ENCODE data around the gene AP3S1. TPM values are rescaled to one million over a fixed set of nuclear protein-coding genes. Genes with fewer than 3 reads are reported as not detected.
"Not testable (repeated sequence)": the region's sequence is repeated elsewhere in the genome, so short reads cannot be mapped to it uniquely, and the experiment has no call there.

Gene AP3S1
- total RNA-seq, 1 donor from 2014 or later: 69.4 TPM

- intact Hi-C loops (cut with micrococcal nuclease): no loop called here
Observed at GRCh38 chr5:115820846-115821245, 20.9 kb upstream of the AP3S1 start.

GRCh38 chr5:115824983-115825382 lies 16.8 kb upstream of the AP3S1 start:
- intact Hi-C loops (cut with micrococcal nuclease): not testable (repeated sequence)

DNA sequence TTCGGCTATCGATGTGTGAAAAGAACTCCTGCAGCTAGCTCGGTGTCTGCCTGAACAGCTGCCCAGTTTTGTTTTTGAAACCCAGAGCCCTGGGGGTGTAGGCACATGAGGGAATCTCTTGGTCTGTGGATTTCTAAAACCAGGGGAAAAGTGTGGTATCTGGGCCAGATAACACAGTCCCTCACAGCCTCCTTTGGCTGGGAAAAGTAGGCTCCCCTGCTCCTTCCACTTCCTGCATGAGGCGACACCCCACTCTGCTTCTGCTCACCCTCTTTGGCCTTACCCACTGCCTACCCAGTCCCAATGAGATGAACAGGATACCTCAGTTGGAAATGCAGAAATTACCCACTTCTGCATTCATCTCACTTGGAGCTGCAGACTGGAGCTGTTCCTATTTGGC lies 15.8 kb upstream of the AP3S1 start:
- intact Hi-C loops (cut with micrococcal nuclease): no loop called here

- intact Hi-C loops (cut with micrococcal nuclease): no loop called here
Observed at GRCh38 chr5:115829913-115830312, 11.8 kb upstream of the AP3S1 start.

DNA sequence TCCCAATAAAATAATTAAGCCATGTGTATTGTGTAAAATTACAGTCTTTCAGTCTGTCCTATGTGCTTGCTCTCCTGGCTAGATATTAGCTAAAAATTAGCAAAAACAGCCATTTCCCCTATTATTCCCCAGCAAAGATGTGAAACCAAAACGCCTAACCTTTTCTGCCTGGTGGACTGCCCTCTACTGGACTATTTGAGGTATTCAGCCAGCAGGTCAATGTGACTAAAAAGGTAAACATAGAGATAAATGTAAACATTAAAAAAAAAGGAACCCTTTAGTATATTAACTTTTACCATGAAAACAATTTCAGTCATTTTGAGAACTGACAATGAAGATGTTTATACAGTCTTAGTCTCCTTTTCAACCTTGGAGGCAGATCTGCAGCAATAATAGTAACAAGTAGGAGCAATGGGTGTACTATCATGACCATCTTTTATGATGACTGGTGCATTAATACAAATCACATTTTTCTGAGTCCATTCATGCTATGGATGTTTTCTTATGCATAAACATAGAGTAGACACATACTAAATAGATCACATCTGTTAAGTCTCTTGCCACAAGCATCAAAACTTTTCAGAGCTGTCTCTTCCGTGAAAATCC lies 10.5 kb upstream of the AP3S1 start:
- intact Hi-C loops (cut with micrococcal nuclease): loop anchor here (1.0 kb wide), 2 partner anchors 8 to 197 kb away; no protein-coding TSS in a partner anchor

DNA sequence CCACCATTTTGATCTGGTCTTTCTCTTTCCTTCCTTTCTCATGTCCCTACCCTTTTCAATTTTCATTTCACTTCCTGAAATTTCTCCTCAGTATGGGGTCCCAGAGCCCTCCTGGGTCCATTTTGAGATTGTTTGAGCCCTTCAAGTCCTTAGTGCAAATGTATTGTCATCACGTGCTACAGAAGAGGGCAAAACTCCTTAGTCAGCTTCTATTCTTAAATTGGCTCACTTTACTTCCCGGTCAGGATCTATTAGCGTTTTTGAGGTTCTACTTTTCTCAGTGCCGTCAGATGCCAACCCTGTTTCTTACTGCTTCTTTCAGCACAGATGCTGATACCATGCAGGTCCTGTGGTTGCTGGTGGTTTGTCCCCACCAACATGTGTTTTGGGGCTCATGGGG lies 6.3 kb upstream of the AP3S1 start:
- intact Hi-C loops (cut with micrococcal nuclease): no loop called here

- intact Hi-C loops (cut with micrococcal nuclease): loop anchor here (1.0 kb wide), 2 partner anchors 8 to 205 kb away; no protein-coding TSS in a partner anchor
Observed at GRCh38 chr5:115838885-115839518, 2.7 kb upstream of the AP3S1 start.

GRCh38 chr5:115840873-115841272 lies 862 bp upstream of the AP3S1 start:
- intact Hi-C loops (cut with micrococcal nuclease): loop anchor here (1.0 to 10.0 kb wide), 8 partner anchors 215 to 734 kb away; partner anchors contain the start of genes CCDC112, COMMD10, FEM1C and SEMA6A

DNA sequence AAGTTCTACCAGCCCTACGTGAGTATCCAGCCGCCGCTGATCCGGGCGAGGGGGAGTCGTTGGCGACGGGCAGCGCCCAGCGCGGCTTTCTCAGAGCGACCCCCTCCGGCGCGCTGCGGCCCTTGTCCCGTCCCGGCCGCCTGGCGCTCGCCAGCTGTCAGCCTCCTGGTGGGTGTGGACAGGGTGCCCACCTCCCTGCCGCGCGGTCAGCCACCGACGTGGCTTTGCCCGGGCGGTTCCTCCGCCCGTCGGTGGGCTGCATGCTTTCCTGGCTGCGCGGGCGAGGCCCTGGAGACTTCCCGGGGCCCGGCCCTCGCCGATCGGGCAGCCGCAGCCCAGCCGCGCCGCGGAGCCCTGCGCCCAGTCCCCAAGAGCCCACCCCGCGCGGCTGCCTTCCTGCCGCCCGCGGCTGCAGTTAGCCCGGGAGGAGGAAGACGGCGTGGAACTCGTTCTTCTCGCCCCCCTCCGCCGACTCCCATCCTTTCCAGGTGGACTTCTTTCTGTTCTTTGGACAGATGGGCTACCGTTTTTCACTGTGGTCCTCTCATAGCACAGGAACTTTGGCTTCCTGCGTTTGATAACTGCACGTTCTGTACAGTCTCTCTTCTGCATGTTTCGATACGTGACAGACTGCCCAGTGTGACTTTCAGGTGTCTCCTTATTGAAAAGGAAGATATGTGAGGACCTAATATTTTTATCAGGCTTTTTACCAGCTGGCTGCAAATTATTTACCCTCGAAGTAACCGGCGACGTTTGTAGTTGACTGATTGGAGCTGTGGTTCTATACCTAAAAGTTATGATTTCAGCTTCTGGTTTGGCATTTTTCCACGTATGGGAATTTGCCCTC lies 577 bp downstream of the AP3S1 start:
- intact Hi-C loops (cut with micrococcal nuclease): loop anchor here (5.0 to 10.0 kb wide), 4 partner anchors 225 to 732 kb away; partner anchors contain the start of gene SEMA6A

- intact Hi-C loops (cut with micrococcal nuclease): loop anchor here (5.0 to 10.0 kb wide), 4 partner anchors 224 to 732 kb away; partner anchors contain the start of gene SEMA6A
Observed at GRCh38 chr5:115842952-115843351, 1.2 kb downstream of the AP3S1 start.

DNA sequence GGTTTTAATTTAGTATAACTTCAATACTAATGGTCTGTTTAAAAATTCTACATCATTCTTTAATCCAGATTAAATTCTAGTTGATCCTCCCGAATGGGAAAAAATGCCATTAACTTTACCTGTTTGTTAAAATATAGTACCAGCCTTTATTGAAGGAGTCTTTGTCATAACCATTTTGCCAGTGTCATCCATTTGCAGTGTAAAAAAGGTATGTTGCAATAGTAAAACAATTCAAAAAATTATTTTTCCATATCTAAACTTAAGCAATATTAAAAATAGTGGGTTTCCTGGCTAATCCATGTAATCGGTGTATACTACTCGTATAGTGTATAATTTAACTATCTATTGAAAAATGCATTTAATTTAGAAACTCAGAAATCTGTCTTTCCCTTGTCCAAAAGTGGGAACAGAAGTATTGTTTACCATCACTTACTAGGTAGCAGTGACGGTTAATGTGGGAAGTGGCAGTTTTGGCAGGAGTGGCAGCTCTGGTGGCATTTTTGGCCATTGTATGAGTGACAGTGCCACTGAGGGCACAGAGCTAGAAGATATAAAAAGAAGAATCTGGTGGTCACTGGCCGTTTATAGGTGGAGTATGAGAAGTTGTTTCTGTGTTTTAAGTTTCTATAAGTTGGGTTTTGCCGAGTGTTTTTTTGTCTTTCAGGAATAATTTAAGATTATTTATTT lies 1.9 kb downstream of the AP3S1 start:
- intact Hi-C loops (cut with micrococcal nuclease): loop anchor here (5.0 to 10.0 kb wide), 4 partner anchors 224 to 731 kb away; partner anchors contain the start of gene SEMA6A

GRCh38 chr5:115844321-115844817 lies 2.6 kb downstream of the AP3S1 start:
- intact Hi-C loops (cut with micrococcal nuclease): loop anchor here (5.0 to 10.0 kb wide), 4 partner anchors 223 to 730 kb away; partner anchors contain the start of gene SEMA6A

DNA sequence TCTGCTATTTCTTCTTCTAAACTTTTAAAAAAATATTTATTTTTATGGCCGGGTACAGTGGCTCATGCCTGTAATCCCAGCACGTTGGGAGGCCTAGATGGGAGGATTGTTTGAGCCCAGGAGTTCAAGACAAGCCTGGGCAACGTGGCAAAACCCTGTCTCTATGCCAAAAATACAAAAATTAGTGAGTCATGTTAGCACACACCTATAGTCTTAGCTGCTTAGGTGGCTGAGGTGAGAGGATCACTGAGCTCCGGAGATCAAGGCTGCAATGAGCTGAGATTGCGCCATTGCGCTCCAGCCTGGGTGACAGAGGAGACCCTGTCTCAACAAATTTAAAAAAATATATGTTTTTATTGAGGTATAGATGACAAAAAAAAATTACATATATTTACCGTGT lies 5.6 kb downstream of the AP3S1 start:
- intact Hi-C loops (cut with micrococcal nuclease): loop anchor here (10.0 kb wide), 1 partner anchor 728 kb away; the partner anchor contains the start of gene SEMA6A

DNA sequence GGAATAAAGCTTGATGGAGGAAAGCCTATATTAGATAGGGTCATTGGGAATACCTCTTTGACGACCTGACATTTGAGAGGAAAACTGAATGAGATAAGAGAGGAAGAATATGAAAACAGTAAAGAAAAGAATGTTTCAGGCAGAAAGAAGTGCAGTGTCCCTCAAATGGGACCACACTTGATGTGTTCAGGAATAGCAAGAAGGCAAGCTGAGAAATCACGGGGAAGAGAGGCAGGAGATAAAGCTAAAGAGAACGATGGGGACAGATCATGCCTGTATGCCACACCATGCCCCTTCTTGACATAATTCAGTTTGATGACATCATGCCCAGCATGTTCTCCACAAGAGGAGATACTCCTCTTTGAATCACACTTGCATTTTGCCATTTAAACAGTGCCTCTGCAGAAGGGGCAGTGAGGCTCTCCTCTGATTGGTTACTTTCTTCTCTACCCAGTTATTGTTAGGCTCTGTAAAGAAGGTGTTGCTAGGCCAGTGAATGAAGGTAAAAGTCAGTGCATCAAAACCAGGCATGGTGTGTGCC lies 7.6 kb downstream of the AP3S1 start:
- intact Hi-C loops (cut with micrococcal nuclease): loop anchor here (10.0 kb wide), 1 partner anchor 725 kb away; the partner anchor contains the start of gene SEMA6A

GRCh38 chr5:115850744-115851416 lies 9.1 kb downstream of the AP3S1 start:
- intact Hi-C loops (cut with micrococcal nuclease): no loop called here

DNA sequence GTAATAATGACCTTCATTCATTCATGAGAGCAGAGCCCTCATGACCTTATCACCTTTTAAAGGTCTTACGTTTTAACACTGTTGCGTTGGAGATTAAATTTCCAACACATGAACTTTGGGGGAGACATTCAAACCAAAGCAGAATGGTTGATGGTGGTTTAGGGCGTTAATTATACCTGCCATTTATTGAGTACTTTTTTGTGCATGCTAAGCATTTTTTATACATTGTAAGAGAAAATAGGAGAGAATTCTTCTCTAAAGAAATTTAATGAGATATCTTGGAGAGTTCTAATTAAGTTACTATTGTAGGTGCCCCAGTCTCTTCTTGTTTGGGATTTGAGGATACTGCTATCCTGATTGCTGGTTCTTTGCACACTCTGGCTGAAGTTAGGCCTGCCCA lies 12.4 kb downstream of the AP3S1 start:
- intact Hi-C loops (cut with micrococcal nuclease): no loop called here

DNA sequence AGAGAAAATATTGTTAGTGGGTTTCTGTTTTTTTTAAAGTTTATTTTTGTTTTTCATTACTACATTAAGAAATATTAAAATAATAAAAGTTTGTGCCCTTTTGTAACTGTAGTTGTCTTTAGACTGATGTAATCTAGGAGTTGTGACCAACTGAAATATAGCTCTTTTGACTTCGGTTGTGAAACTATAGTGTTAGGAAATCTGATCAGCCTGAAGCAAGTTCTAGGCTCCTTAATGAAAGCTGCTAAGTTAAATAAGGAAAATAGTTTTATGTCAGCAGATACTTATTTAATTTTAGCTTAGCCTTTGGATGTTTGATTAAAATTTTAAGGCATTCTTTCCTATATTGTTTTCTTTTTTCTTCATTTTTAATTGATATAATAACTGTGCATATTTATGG lies 14.2 kb downstream of the AP3S1 start:
- intact Hi-C loops (cut with micrococcal nuclease): no loop called here

DNA sequence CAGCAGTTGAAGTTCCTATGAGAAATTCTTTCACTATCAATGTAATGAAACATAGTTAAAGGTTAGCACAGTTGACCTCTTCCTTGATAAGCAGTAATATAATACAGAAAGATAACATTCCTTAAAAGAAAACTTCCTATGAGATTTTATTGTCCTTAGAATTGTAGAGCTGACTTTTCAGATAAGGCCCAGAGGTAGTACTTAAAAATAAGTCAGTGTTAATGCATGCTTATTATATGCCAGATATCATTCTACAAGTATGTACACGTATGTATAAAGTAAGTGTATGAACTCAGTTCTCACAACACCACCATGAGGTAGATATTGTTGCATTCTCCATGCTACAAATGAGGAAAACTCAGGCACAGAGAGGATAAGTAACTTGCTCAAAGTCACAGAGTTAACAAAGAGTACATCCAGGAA lies 15.3 kb downstream of the AP3S1 start:
- intact Hi-C loops (cut with micrococcal nuclease): no loop called here

DNA sequence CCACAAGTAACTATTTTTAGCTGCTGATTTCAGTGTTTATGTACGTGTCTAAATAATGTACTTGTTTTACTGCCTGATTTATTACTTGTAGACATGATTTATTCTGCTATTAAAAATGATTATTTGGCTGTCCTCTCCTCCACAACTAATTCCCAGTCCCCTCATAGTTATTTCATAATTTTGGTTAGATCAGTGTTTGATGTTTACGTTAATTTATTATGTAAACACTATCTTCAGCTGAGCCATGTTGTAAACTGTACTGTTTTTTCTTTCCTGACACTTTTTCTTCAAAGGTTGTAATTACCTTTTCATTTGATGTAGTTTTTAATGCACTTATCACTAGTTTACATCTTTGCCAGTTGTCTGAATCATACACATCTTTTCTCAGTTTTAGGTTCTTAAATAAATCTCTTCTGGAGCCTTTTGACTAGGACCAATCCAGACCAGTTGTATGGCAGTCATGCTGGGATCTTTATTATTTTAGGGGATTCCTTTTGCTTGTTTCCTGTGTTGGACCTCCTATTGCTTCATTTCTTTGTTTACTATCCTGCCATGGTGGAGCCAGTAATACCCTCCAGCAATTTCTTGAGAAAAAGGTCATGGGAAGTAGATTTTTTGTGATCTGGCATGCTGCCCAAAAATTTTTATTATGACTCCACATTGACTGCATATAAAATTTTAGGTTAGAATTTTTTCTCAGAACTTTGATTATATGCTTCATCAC lies 16.1 kb downstream of the AP3S1 start:
- intact Hi-C loops (cut with micrococcal nuclease): no loop called here

Data from T-helper 2 cell treated with Interferon-gamma antibody and Interleukin-4, amounts not matched to agents 100 ng/mL and 5 ng/mL, for 36 hours (primary cell).